H1 (cell line): ENCODE measurements around the gene CD44. TPM values are rescaled to one million over a fixed set of nuclear protein-coding genes. Genes with fewer than 3 reads are reported as not detected.

Experiments used
- CTCF ChIA-PET: fragments of 300-600 bp; sonication (Branson Sonifier 250); formaldehyde crosslinking; loops from one replicate; lab custom pipeline; 2021; ENCODE audit not compliant: partially characterized antibody; lab: Charles Lee
- POLR2A ChIA-PET: fragments of 300-600 bp; sonication (Branson Sonifier 250); formaldehyde crosslinking; loops from one replicate; lab custom pipeline; 2021; ENCODE audit warnings: inconsistent platforms; ENCODE audit not compliant: partially characterized antibody; lab: Charles Lee
- DNase-seq, 2 experiments: peaks; one replicate each; pipeline versions ENCODE4 v3.0.0 to v3.0.0-alpha.2; 2010 to 2022; ENCODE audit warnings: low spot score in 2 of 2, low read depth in 1 of 2, mixed read lengths in 1 of 2
- FAIRE-seq: peaks from 2 replicates; lab custom pipeline; 2011; peaks lifted over from hg19 to GRCh38; lab: Jason Lieb, UNC
- H2AFZ ChIP-seq: 2 replicates; pipeline ENCODE4 v1.8.1; 2012; ENCODE audit warnings: low read length, inconsistent platforms
- H2AK5ac ChIP-seq: 2 replicates; pipeline ENCODE4 v1.6.1; 2013; ENCODE audit warnings: low read depth, low read length
- H2BK120ac ChIP-seq: replicated peaks from 2 replicates; pipeline ENCODE3; 2013; ENCODE audit warnings: low read depth, low read length, inconsistent platforms
- H2BK12ac ChIP-seq: 2 replicates; pipeline ENCODE4 v1.6.1; 2013; ENCODE audit warnings: low read depth, low read length
- H2BK15ac ChIP-seq: 2 replicates; pipeline ENCODE4 v1.6.1; 2013; ENCODE audit warnings: low read length
- H2BK20ac ChIP-seq: 2 replicates; pipeline ENCODE4 v1.6.1; 2013; ENCODE audit warnings: low read length
- H2BK5ac ChIP-seq: 2 replicates; pipeline ENCODE4 v1.6.1; 2013; ENCODE audit warnings: low read depth, low read length
- H3K14ac ChIP-seq: 2 replicates; pipeline ENCODE4 v1.6.1; 2013; ENCODE audit warnings: inconsistent platforms; ENCODE audit not compliant: insufficient read length
- H3K18ac ChIP-seq: 2 replicates; pipeline ENCODE4 v1.6.1; 2013; ENCODE audit warnings: low read length; ENCODE audit errors: extremely low read depth
- H3K23ac ChIP-seq: 2 replicates; pipeline ENCODE4 v1.6.1; 2013; ENCODE audit warnings: inconsistent platforms; ENCODE audit not compliant: insufficient read length
- H3K23me2 ChIP-seq: 2 replicates; pipeline ENCODE4 v1.6.1; 2013; ENCODE audit warnings: low read depth, low read length
- H3K27ac ChIP-seq: 2 replicates; pipeline ENCODE4 v1.6.1; 2011; ENCODE audit warnings: low read depth, low read length, inconsistent platforms
- H3K27me3 ChIP-seq, 4 experiments: replicated peaks in 1 of 4; 1 replicate in 1 of 4; 2 replicates in 3 of 4; pipeline versions ENCODE4 v1.6.1 to v1.8.1; 2011 to 2013; ENCODE audit warnings: low read length in 3 of 4, mild to moderate bottlenecking in 3 of 4, inconsistent platforms in 2 of 4, mixed read lengths in 2 of 4, moderate library complexity in 1 of 4; ENCODE audit not compliant: control insufficient read depth in 3 of 4, insufficient read depth in 3 of 4; ENCODE audit errors: extremely low read depth in 1 of 4
- H3K36me3 ChIP-seq, 4 experiments: 2 replicates each; pipeline versions ENCODE4 v1.6.1 to v1.8.1; 2011 to 2013; ENCODE audit warnings: mild to moderate bottlenecking in 4 of 4, low read length in 3 of 4, moderate library complexity in 2 of 4, control low read depth in 1 of 4, inconsistent platforms in 1 of 4; ENCODE audit not compliant: insufficient read depth in 4 of 4, control insufficient read depth in 2 of 4
- H3K4ac ChIP-seq: replicated peaks from 2 replicates; pipeline ENCODE3; 2013; ENCODE audit warnings: low read length, low read depth, mixed read lengths, inconsistent platforms; ENCODE audit not compliant: insufficient read length
- H3K4me1 ChIP-seq, 4 experiments: replicated peaks in 1 of 4; 1 replicate in 1 of 4; 2 replicates in 3 of 4; pipeline versions ENCODE4 v1.6.1 to v1.8.1; 2011 to 2013; ENCODE audit warnings: low read length in 3 of 4, inconsistent platforms in 2 of 4, mixed read lengths in 1 of 4; ENCODE audit not compliant: insufficient read depth in 4 of 4, control insufficient read depth in 3 of 4
- H3K4me2 ChIP-seq, 2 experiments: 2 replicates each; pipeline versions ENCODE4 v1.6.1 to v1.8.1; 2011 to 2013; ENCODE audit warnings: low read depth in 2 of 2, low read length in 2 of 2, control low read depth in 1 of 2, inconsistent platforms in 1 of 2, mild to moderate bottlenecking in 1 of 2; ENCODE audit not compliant: insufficient read depth in 1 of 2
- H3K4me3 ChIP-seq, 4 experiments: fragments of 200-600, 300-600 bp in 1 of 4; sonication (generic), shearing (Covaris generic), sonication (Bioruptor Twin) in 1 of 4; 2 replicates each; pipeline versions ENCODE4 v1.5.1 to v1.8.1; 2011 to 2016; ENCODE audit warnings: low read length in 4 of 4, low read depth in 3 of 4, control low read depth in 2 of 4, inconsistent platforms in 2 of 4, mild to moderate bottlenecking in 2 of 4, mixed read lengths in 1 of 4, moderate library complexity in 1 of 4; ENCODE audit not compliant: insufficient read depth in 2 of 4; ENCODE audit errors: extremely low read depth in 1 of 4
- H3K56ac ChIP-seq: replicated peaks from 2 replicates; pipeline ENCODE3; 2013; ENCODE audit warnings: low read depth, mild to moderate bottlenecking, mixed read lengths, low read length, inconsistent platforms; ENCODE audit not compliant: insufficient read length
- H3K79me1 ChIP-seq: 2 replicates; pipeline ENCODE4 v1.6.1; 2013; ENCODE audit warnings: low read depth, low read length, control low read depth
- H3K79me2 ChIP-seq, 2 experiments: 2 replicates each; pipeline versions ENCODE4 v1.6.1 to v1.8.1; 2012 to 2013; ENCODE audit warnings: low read length in 2 of 2, mild to moderate bottlenecking in 2 of 2, inconsistent platforms in 1 of 2; ENCODE audit not compliant: insufficient read depth in 2 of 2, control insufficient read depth in 1 of 2
- H3K9ac ChIP-seq, 4 experiments: replicated peaks in 1 of 4; 1 replicate in 1 of 4; 2 replicates in 3 of 4; pipeline versions ENCODE4 v1.6.1 to v1.8.1; 2011 to 2013; ENCODE audit warnings: low read depth in 3 of 4, low read length in 3 of 4, control low read depth in 2 of 4, mild to moderate bottlenecking in 2 of 4, moderate library complexity in 2 of 4, inconsistent platforms in 1 of 4; ENCODE audit errors: extremely low read depth in 1 of 4
- H3K9me3 ChIP-seq, 2 experiments: 2 replicates each; pipeline versions ENCODE4 v1.6.1 to v1.8.1; 2012 to 2013; ENCODE audit warnings: mild to moderate bottlenecking in 2 of 2, moderate library complexity in 2 of 2, control low read depth in 1 of 2, inconsistent platforms in 1 of 2, low read depth in 1 of 2, low read length in 1 of 2, mixed read lengths in 1 of 2; ENCODE audit not compliant: insufficient read depth in 2 of 2
- H4K20me1 ChIP-seq, 2 experiments: replicated peaks in 1 of 2; 2 replicates each; pipeline versions ENCODE3 to v1.8.1; 2011 to 2013; ENCODE audit warnings: inconsistent platforms in 2 of 2, low read length in 2 of 2, mild to moderate bottlenecking in 1 of 2; ENCODE audit not compliant: insufficient read depth in 2 of 2, control insufficient read depth in 1 of 2
- H4K5ac ChIP-seq: 2 replicates; pipeline ENCODE4 v1.6.1; 2013; ENCODE audit warnings: low read length, low read depth, mixed read lengths, inconsistent platforms; ENCODE audit not compliant: insufficient read length
- H4K8ac ChIP-seq: 2 replicates; pipeline ENCODE4 v1.8.0; 2013; ENCODE audit warnings: mild to moderate bottlenecking, moderate library complexity, low read length, inconsistent platforms; ENCODE audit not compliant: insufficient read depth; ENCODE audit errors: extremely low read depth
- H4K91ac ChIP-seq: replicated peaks from 2 replicates; pipeline ENCODE3; 2013; ENCODE audit warnings: low read length, mixed read lengths, inconsistent platforms; ENCODE audit not compliant: insufficient read length
- CREB1 ChIP-seq: IDR thresholded peaks from 2 replicates; pipeline ENCODE4 v1.6.1; 2012; ENCODE audit warnings: inconsistent platforms
- RNF2 ChIP-seq: fragments of 200-900, 300-1000 bp; sonication (generic); IDR thresholded peaks from 2 replicates; pipeline ENCODE4 v1.7.1; 2016; ENCODE audit warnings: borderline replicate concordance, low read depth, mild to moderate bottlenecking, antibody characterized with exemption, low read length; ENCODE audit not compliant: poor library complexity, severe bottlenecking; ENCODE audit errors: missing control alignments
- WGBS, 2 experiments: shearing (Covaris generic) in 1 of 2; methylation state at CpG; one replicate each; pipeline versions ENCODE4 v1.1.6 to v1.1.7; 2013 to 2015; ENCODE audit warnings: low lambda C conversion rate in 2 of 2, mixed read lengths in 2 of 2, inconsistent platforms in 1 of 2, low coverage in 1 of 2, missing lambda C conversion rate in 1 of 2; ENCODE audit not compliant: insufficient replicate concordance in 2 of 2, insufficient coverage in 1 of 2, insufficient read length in 1 of 2; ENCODE audit errors: extremely low coverage in 1 of 2, missing lambda C conversion rate in 1 of 2; 5-methylcytosine and 5-hydroxymethylcytosine counted together
- polyA plus RNA-seq, 7 experiments: library from polyadenylated mRNA; depleted of rRNA in 3 of 7; stranded (reverse) in 5 of 7; unstranded in 2 of 7; fragments of >200 nt in 5 of 7; fragments of 200-250 nt in 2 of 7; gene quantifications; 1 replicate in 5 of 7; 2 replicates in 1 of 7; 4 replicates in 1 of 7; pipeline versions ENCODE4 v1.2.1 to v1.2.3, GENCODE V29; 2011 to 2013; ENCODE audit warnings: missing spikeins in 2 of 7, mixed read lengths in 2 of 7
- total RNA-seq: library from RNA; stranded (reverse); fragmentation: NEBNext Ultra II Directional; extraction: Animal tissue kit (Norgen Biotek cat#: 25700); gene quantifications from 2 replicates; pipeline ENCODE4 v1.2.1, GENCODE V29; 2021

The CD44 gene
- total and polyA plus RNA-seq, 2 of the 8 experiments (the other 6 are each of a cell fraction or from before 2014, with no cell fraction given) = 11.8 to 13.7 TPM

DNA sequence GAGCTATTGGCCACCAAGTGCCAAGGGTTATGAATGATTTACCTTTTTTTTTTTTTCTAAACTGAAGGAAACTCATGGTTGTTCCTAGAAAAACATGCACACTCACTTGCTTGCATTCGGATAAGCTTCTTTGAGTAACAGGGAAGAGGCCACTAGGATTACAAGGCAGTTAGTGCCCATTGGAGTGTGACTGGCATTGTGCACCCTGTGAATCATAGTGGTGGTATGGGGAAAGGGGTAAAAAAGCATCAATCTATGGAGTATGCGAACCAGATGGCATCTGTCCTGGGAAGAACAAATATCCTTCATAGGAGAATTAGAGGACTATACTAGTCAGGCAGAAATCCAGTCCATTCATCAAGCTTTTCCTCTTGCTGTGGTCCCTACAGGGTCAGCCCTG lies 24.2 kb downstream of the CD44 start:
- Histone ChIP-seq H2BK15ac (no peak overlapping the region), H4K5ac (no peak overlapping the region), H3K9me3 (no peaks in the 10 kb centered on the region), H4K8ac (no peak overlapping the region), H2BK20ac (no peak overlapping the region), H3K4ac (no peak overlapping the region), H4K20me1 (no peaks in the 10 kb centered on the region), H3K4me3 (no peak overlapping the region), H3K4me1 (peaks cover 2 to 9% (median 6%) of the 10 kb centered on the region in 4 experiments; a peak in 5 of 7 replicates), H3K23ac (no peak overlapping the region), H3K9ac (no peak overlapping the region; a peak in 1 of 7 replicates), H3K56ac (no peak overlapping the region), H3K14ac (no peak overlapping the region), H2BK12ac (no peak overlapping the region), H3K18ac (no peak overlapping the region), H3K36me3 (no peaks in the 10 kb centered on the region), H2AFZ (no peak overlapping the region), H2AK5ac (no peak overlapping the region), H3K79me1 (no peaks in the 10 kb centered on the region), H2BK120ac (no peak overlapping the region), H4K91ac (no peak overlapping the region), H3K4me2 (no peak overlapping the region), H2BK5ac (no peak overlapping the region), H3K79me2 (no peaks in the 10 kb centered on the region)
- CTCF ChIA-PET = interaction anchor here (0.7 to 3.6 kb wide), 13 partner anchors 10 to 235 kb away, joined by 3 to 12 read pairs (median 3); no protein-coding TSS in a partner anchor
- DNase-seq (no peak), FAIRE-seq (no peak)
- WGBS, 2 experiments = 90% methylated on average over 2 of the region's 2 CpGs; no CpG with 5 or more reads in 1 of the 2 experiments
- TF ChIP-seq RNF2 = no peak
- no peak for TF ChIP-seq CREB1
- TF ChIP-seq, all 59 proteins: peak for 0
- POLR2A ChIA-PET = no interaction called here
- H3K23me2 ChIP-seq = no peaks in the 10 kb centered on the region
- no peak overlapping the region for H3K27ac ChIP-seq
- no peaks in the 10 kb centered on the region for H3K27me3 ChIP-seq
